A673 (cell line): ENCODE measurements around the gene SSH2.

Experiments
- EZH2 ChIP-seq: fragments of 200-600 bp; sonication (generic); IDR thresholded peaks from 2 replicates; pipeline ENCODE4 v1.6.1; 2017; ENCODE audit warnings: borderline replicate concordance, low read depth, mild to moderate bottlenecking, mixed read lengths, antibody characterized with exemption, low read length; ENCODE audit not compliant: poor library complexity, severe bottlenecking
- TF ChIP-seq, protein P1 (sequence below): fragments of 300-800, 200-600 bp; sonication (generic); conservative IDR thresholded peaks from 2 replicates; pipeline ENCODE4 v1.5.1; 2017; ENCODE audit warnings: low read depth, mild to moderate bottlenecking, antibody characterized with exemption, low read length, moderate library complexity, mixed read lengths

DNA sequence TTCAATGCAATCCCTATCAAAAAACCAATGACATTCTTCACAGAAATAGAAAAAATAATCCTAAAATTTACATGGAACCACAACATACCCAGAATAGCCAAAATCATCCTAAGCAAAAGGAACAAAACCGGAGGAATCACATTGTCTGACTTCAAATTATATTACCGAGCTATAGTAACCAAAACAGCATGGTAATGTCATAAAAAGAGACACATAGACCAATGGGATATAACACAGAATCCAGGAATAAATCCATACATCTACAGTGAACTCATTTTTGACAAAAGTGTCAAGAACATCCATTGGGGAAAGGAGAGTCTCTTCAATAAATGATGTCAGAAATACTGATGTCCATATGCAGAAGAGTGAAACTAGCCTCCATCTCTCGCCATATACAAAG, 201.5 kb downstream of the SSH2 start:
- TF ChIP-seq, protein P1, sequence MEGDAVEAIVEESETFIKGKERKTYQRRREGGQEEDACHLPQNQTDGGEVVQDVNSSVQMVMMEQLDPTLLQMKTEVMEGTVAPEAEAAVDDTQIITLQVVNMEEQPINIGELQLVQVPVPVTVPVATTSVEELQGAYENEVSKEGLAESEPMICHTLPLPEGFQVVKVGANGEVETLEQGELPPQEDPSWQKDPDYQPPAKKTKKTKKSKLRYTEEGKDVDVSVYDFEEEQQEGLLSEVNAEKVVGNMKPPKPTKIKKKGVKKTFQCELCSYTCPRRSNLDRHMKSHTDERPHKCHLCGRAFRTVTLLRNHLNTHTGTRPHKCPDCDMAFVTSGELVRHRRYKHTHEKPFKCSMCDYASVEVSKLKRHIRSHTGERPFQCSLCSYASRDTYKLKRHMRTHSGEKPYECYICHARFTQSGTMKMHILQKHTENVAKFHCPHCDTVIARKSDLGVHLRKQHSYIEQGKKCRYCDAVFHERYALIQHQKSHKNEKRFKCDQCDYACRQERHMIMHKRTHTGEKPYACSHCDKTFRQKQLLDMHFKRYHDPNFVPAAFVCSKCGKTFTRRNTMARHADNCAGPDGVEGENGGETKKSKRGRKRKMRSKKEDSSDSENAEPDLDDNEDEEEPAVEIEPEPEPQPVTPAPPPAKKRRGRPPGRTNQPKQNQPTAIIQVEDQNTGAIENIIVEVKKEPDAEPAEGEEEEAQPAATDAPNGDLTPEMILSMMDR, result no peak
- no peak for TF ChIP-seq EZH2
